Forelimb muscle (tissue), 1 donor: ENCODE measurements around the gene PARP16. TPM values are rescaled to one million over a fixed set of nuclear protein-coding genes. Genes with fewer than 3 reads are reported as not detected.

Experiments
- DNase-seq: peaks from one replicate; pipeline ENCODE4 v3.0.0-alpha.2; 2013; ENCODE audit warnings: low read depth
- polyA plus RNA-seq: library from polyadenylated mRNA; unstranded; fragments of 120-200 nt; gene quantifications from one replicate; pipeline ENCODE4 v1.2.1, GENCODE V29; 2013; ENCODE audit not compliant: insufficient read length

PARP16 gene
- polyA plus RNA-seq, 1 donor, result 13.0 TPM

GRCh38 chr15:65311760-65312159 lies 25.1 kb upstream of the PARP16 start:
- no peak for DNase-seq

- no peak for DNase-seq
These were observed 23.9 kb upstream of the PARP16 start for GRCh38 chr15:65310431-65311137.

- DNase-seq, result no peak
These were observed 23.3 kb upstream of the PARP16 start for GRCh38 chr15:65309882-65310418.

GRCh38 chr15:65307978-65308377 lies 21.3 kb upstream of the PARP16 start:
- DNase-seq, result no peak

- DNase-seq, result no peak
These were observed 19.9 kb upstream of the PARP16 start for GRCh38 chr15:65306551-65306950.

GRCh38 chr15:65305776-65306175 lies 19.1 kb upstream of the PARP16 start:
- no peak for DNase-seq

GRCh38 chr15:65305150-65305758 lies 18.6 kb upstream of the PARP16 start:
- DNase-seq, result no peak

GRCh38 chr15:65304381-65305149 lies 17.9 kb upstream of the PARP16 start, which contains the start of gene RNU5B-1:
RNU5B-1 (plus strand) TSS chr15:65304677.
- peak; percentile 91 for DNase-seq

- no peak for DNase-seq
These were observed 17.2 kb upstream of the PARP16 start for GRCh38 chr15:65303687-65304380.

- no peak for DNase-seq
These were observed 15.4 kb upstream of the PARP16 start for GRCh38 chr15:65302061-65302460.

- DNase-seq, result no peak
These were observed 14.3 kb upstream of the PARP16 start for GRCh38 chr15:65300924-65301441.

- no peak for DNase-seq
These were observed 12.0 kb upstream of the PARP16 start for GRCh38 chr15:65298731-65299130.

- DNase-seq, result no peak
These were observed 6.3 kb upstream of the PARP16 start for GRCh38 chr15:65292938-65293518.

- DNase-seq, result no peak
These were observed 3.5 kb upstream of the PARP16 start for GRCh38 chr15:65290228-65290627.

- no peak for DNase-seq
These were observed 2.7 kb upstream of the PARP16 start for GRCh38 chr15:65289261-65289854.

GRCh38 chr15:65287520-65287855 lies 805 bp upstream of the PARP16 start:
- no peak for DNase-seq

- DNase-seq, result no peak
These were observed 497 bp downstream of the PARP16 start for GRCh38 chr15:65286069-65286703.

GRCh38 chr15:65285291-65286068 lies 1.2 kb downstream of the PARP16 start:
- no peak for DNase-seq

GRCh38 chr15:65278480-65278879 lies 8.2 kb downstream of the PARP16 start:
- DNase-seq, result no peak

- DNase-seq, result no peak
These were observed 9.7 kb downstream of the PARP16 start for GRCh38 chr15:65277015-65277414.
